Activated T-helper 1 cell treated with anti-CD3 and anti-CD28 coated beads, Interleukin-12 subunit alpha, Interleukin-12 subunit beta, Interleukin-2, Interleukin-4 antibody, amounts not matched to agents 30 ng/mL and 10 ng/mL and 1 ng/mL, durations not matched to agents 14 hours and 24 hours and 36 hours (primary cell): ENCODE measurements around the gene MGST2. TPM values are rescaled to one million over a fixed set of nuclear protein-coding genes. Genes with fewer than 3 reads are reported as not detected.
"Not testable (repeated sequence)": the region's sequence is repeated elsewhere in the genome, so short reads cannot be mapped to it uniquely, and the experiment has no call there.

Experiments used
- DNase-seq: peaks from one replicate; pipeline ENCODE4 v3.0.0; 2021; ENCODE audit warnings: low spot score
- H3K27ac Mint-ChIP-seq: one replicate; pipeline ENCODE4 v1.8.0; 2021; ENCODE audit warnings: mild to moderate bottlenecking, mixed read lengths
- H3K27me3 Mint-ChIP-seq: one replicate; pipeline ENCODE4 v1.8.0; 2022; ENCODE audit warnings: mild to moderate bottlenecking, moderate library complexity, mixed read lengths; ENCODE audit not compliant: insufficient read depth
- H3K36me3 Mint-ChIP-seq: one replicate; pipeline ENCODE4 v1.8.0; 2021; ENCODE audit warnings: low read depth, mixed read lengths
- H3K4me1 Mint-ChIP-seq: one replicate; pipeline ENCODE4 v1.8.0; 2021; ENCODE audit warnings: low read depth, mixed read lengths
- H3K4me3 Mint-ChIP-seq: one replicate; pipeline ENCODE4 v1.8.0; 2021; ENCODE audit warnings: mild to moderate bottlenecking, moderate library complexity, mixed read lengths
- H3K9me3 Mint-ChIP-seq: one replicate; pipeline ENCODE4 v1.8.0; 2021; ENCODE audit warnings: mixed read lengths
- intact Hi-C: fragments of 100-400 bp; cut with micrococcal nuclease; formaldehyde crosslinking; loops from one replicate; pipeline ENCODE4 v1.15.1; 2024
- total RNA-seq: library from RNA; stranded (reverse); gene quantifications from 2 replicates; pipeline ENCODE4 v1.2.3, GENCODE V29; 2022

MGST2 gene
- total RNA-seq, 1 donor from 2014 or later, result 22.4 TPM

GRCh38 chr4:139684351-139684750 is 18.7 kb downstream of the MGST2 start:
- intact Hi-C loops, result loop anchor here (2.0 kb wide), 1 partner anchor 16 kb away; no protein-coding TSS in a partner anchor
- peaks cover 29% of the 10 kb centered on the region for H3K4me1 Mint-ChIP-seq
- peaks cover 27% of the 10 kb centered on the region for H3K36me3 Mint-ChIP-seq
- H3K27me3 Mint-ChIP-seq, result no peaks in the 10 kb centered on the region
- H3K4me3 Mint-ChIP-seq, result no peak overlapping the region
- H3K9me3 Mint-ChIP-seq, result peaks cover 7% of the 10 kb centered on the region
- no peak for DNase-seq
- H3K27ac Mint-ChIP-seq, result no peak overlapping the region

GRCh38 chr4:139685180-139685579 is 19.6 kb downstream of the MGST2 start:
- peaks cover 29% of the 10 kb centered on the region for H3K4me1 Mint-ChIP-seq
- peaks cover 23% of the 10 kb centered on the region for H3K36me3 Mint-ChIP-seq
- no peaks in the 10 kb centered on the region for H3K27me3 Mint-ChIP-seq
- intact Hi-C loops, result loop anchor here (2.0 kb wide), 1 partner anchor 16 kb away; no protein-coding TSS in a partner anchor
- DNase-seq, result no peak
- H3K9me3 Mint-ChIP-seq, result peaks cover 7% of the 10 kb centered on the region
- H3K27ac Mint-ChIP-seq, result peak overlapping the region; percentile 10
- H3K4me3 Mint-ChIP-seq, result no peak overlapping the region

GRCh38 chr4:139686130-139686529 is 20.5 kb downstream of the MGST2 start:
- H3K36me3 Mint-ChIP-seq, result peaks cover 23% of the 10 kb centered on the region
- no peak overlapping the region for H3K27ac Mint-ChIP-seq
- peaks cover 29% of the 10 kb centered on the region for H3K4me1 Mint-ChIP-seq
- DNase-seq, result no peak
- H3K27me3 Mint-ChIP-seq, result no peaks in the 10 kb centered on the region
- H3K4me3 Mint-ChIP-seq, result no peak overlapping the region
- peaks cover 7% of the 10 kb centered on the region for H3K9me3 Mint-ChIP-seq
- intact Hi-C loops, result no loop called here

GRCh38 chr4:139686988-139687387 is 21.4 kb downstream of the MGST2 start:
- Mint-ChIP-seq H3K27ac (no peak overlapping the region), H3K4me1 (peaks cover 29% of the 10 kb centered on the region), H3K27me3 (no peaks in the 10 kb centered on the region), H3K9me3 (peaks cover 7% of the 10 kb centered on the region), H3K4me3 (no peak overlapping the region), H3K36me3 (peaks cover 21% of the 10 kb centered on the region)
- DNase-seq, result no peak
- intact Hi-C loops, result no loop called here

GRCh38 chr4:139689093-139689722 is 23.6 kb downstream of the MGST2 start:
- Mint-ChIP-seq H3K4me3 (no peak overlapping the region), H3K9me3 (peaks cover 4% of the 10 kb centered on the region), H3K27ac (no peak overlapping the region), H3K27me3 (no peaks in the 10 kb centered on the region), H3K36me3 (peaks cover 9% of the 10 kb centered on the region), H3K4me1 (peaks cover 12% of the 10 kb centered on the region)
- intact Hi-C loops, result no loop called here
- no peak for DNase-seq

GRCh38 chr4:139690419-139690818 is 24.8 kb downstream of the MGST2 start:
- H3K4me1 Mint-ChIP-seq, result peaks cover 6% of the 10 kb centered on the region
- H3K9me3 Mint-ChIP-seq, result no peaks in the 10 kb centered on the region
- H3K27ac Mint-ChIP-seq, result no peak overlapping the region
- no peak for DNase-seq
- H3K4me3 Mint-ChIP-seq, result no peak overlapping the region
- intact Hi-C loops, result no loop called here
- no peaks in the 10 kb centered on the region for H3K27me3 Mint-ChIP-seq
- peaks cover 9% of the 10 kb centered on the region for H3K36me3 Mint-ChIP-seq

- Mint-ChIP-seq H3K27ac (no peak overlapping the region), H3K4me1 (no peaks in the 10 kb centered on the region), H3K9me3 (no peaks in the 10 kb centered on the region), H3K36me3 (peaks cover 17% of the 10 kb centered on the region), H3K27me3 (no peaks in the 10 kb centered on the region), H3K4me3 (no peak overlapping the region)
- DNase-seq, result no peak
- intact Hi-C loops, result no loop called here
Measured at GRCh38 chr4:139692309-139693012, 26.8 kb downstream of the MGST2 start.

GRCh38 chr4:139694522-139695107 is 29.0 kb downstream of the MGST2 start:
- Mint-ChIP-seq H3K27me3 (no peaks in the 10 kb centered on the region), H3K27ac (no peak overlapping the region), H3K4me1 (no peaks in the 10 kb centered on the region), H3K9me3 (no peaks in the 10 kb centered on the region), H3K4me3 (no peak overlapping the region), H3K36me3 (peaks cover 20% of the 10 kb centered on the region)
- intact Hi-C loops, result no loop called here
- DNase-seq, result no peak

GRCh38 chr4:139696491-139696890 is 30.9 kb downstream of the MGST2 start:
- Mint-ChIP-seq H3K27me3 (no peaks in the 10 kb centered on the region), H3K36me3 (peaks cover 20% of the 10 kb centered on the region), H3K9me3 (no peaks in the 10 kb centered on the region), H3K4me1 (no peaks in the 10 kb centered on the region), H3K4me3 (no peak overlapping the region), H3K27ac (peak overlapping the region; percentile 29)
- intact Hi-C loops, result no loop called here
- no peak for DNase-seq

GRCh38 chr4:139698167-139698925 is 32.7 kb downstream of the MGST2 start:
- H3K4me3 Mint-ChIP-seq, intact Hi-C loops, H3K9me3 Mint-ChIP-seq, H3K4me1 Mint-ChIP-seq, H3K27ac Mint-ChIP-seq, H3K27me3 Mint-ChIP-seq, DNase-seq: not testable (repeated sequence)
- H3K36me3 Mint-ChIP-seq, result peaks cover 20% of the 10 kb centered on the region

- H3K9me3 Mint-ChIP-seq, result no peaks in the 10 kb centered on the region
- no peak overlapping the region for H3K27ac Mint-ChIP-seq
- H3K4me3 Mint-ChIP-seq, result no peak overlapping the region
- peak; percentile 6 for DNase-seq
- intact Hi-C loops, result loop anchor here (2.0 to 10.0 kb wide), 3 partner anchors 16 to 96 kb away; no protein-coding TSS in a partner anchor
- no peaks in the 10 kb centered on the region for H3K4me1 Mint-ChIP-seq
- H3K36me3 Mint-ChIP-seq, result peaks cover 27% of the 10 kb centered on the region
- no peaks in the 10 kb centered on the region for H3K27me3 Mint-ChIP-seq
Measured at GRCh38 chr4:139700568-139700967, 34.9 kb downstream of the MGST2 start.

GRCh38 chr4:139704915-139705485 is 39.4 kb downstream of the MGST2 start:
- Mint-ChIP-seq H3K36me3 (peaks cover 28% of the 10 kb centered on the region), H3K4me3 (no peak overlapping the region), H3K4me1 (no peaks in the 10 kb centered on the region), H3K9me3 (peaks cover 6% of the 10 kb centered on the region), H3K27ac (no peak overlapping the region), H3K27me3 (no peaks in the 10 kb centered on the region)
- intact Hi-C loops, result loop anchor here (10.0 kb wide), 1 partner anchor 100 kb away; no protein-coding TSS in a partner anchor
- DNase-seq, result no peak
